H1 (cell line): ENCODE measurements around the gene MAP2K5. TPM values are rescaled to one million over a fixed set of nuclear protein-coding genes. Genes with fewer than 3 reads are reported as not detected.

Source experiments
- CTCF ChIA-PET: fragments of 300-600 bp; sonication (Branson Sonifier 250); formaldehyde crosslinking; loops from one replicate; lab custom pipeline; 2021; ENCODE audit not compliant: partially characterized antibody; lab: Charles Lee
- POLR2A ChIA-PET: fragments of 300-600 bp; sonication (Branson Sonifier 250); formaldehyde crosslinking; loops from one replicate; lab custom pipeline; 2021; ENCODE audit warnings: inconsistent platforms; ENCODE audit not compliant: partially characterized antibody; lab: Charles Lee
- DNase-seq, 2 experiments: peaks; one replicate each; pipeline versions ENCODE4 v3.0.0 to v3.0.0-alpha.2; 2010 to 2022; ENCODE audit warnings: low spot score in 2 of 2, low read depth in 1 of 2, mixed read lengths in 1 of 2
- FAIRE-seq: peaks from 2 replicates; lab custom pipeline; 2011; peaks lifted over from hg19 to GRCh38; lab: Jason Lieb, UNC
- H2AFZ ChIP-seq: 2 replicates; pipeline ENCODE4 v1.8.1; 2012; ENCODE audit warnings: low read length, inconsistent platforms
- H2AK5ac ChIP-seq: 2 replicates; pipeline ENCODE4 v1.6.1; 2013; ENCODE audit warnings: low read depth, low read length
- H2BK120ac ChIP-seq: replicated peaks from 2 replicates; pipeline ENCODE3; 2013; ENCODE audit warnings: low read depth, low read length, inconsistent platforms
- H2BK12ac ChIP-seq: 2 replicates; pipeline ENCODE4 v1.6.1; 2013; ENCODE audit warnings: low read depth, low read length
- H2BK15ac ChIP-seq: 2 replicates; pipeline ENCODE4 v1.6.1; 2013; ENCODE audit warnings: low read length
- H2BK20ac ChIP-seq: 2 replicates; pipeline ENCODE4 v1.6.1; 2013; ENCODE audit warnings: low read length
- H2BK5ac ChIP-seq: 2 replicates; pipeline ENCODE4 v1.6.1; 2013; ENCODE audit warnings: low read depth, low read length
- H3K14ac ChIP-seq: 2 replicates; pipeline ENCODE4 v1.6.1; 2013; ENCODE audit warnings: inconsistent platforms; ENCODE audit not compliant: insufficient read length
- H3K18ac ChIP-seq: 2 replicates; pipeline ENCODE4 v1.6.1; 2013; ENCODE audit warnings: low read length; ENCODE audit errors: extremely low read depth
- H3K23ac ChIP-seq: 2 replicates; pipeline ENCODE4 v1.6.1; 2013; ENCODE audit warnings: inconsistent platforms; ENCODE audit not compliant: insufficient read length
- H3K23me2 ChIP-seq: 2 replicates; pipeline ENCODE4 v1.6.1; 2013; ENCODE audit warnings: low read depth, low read length
- H3K27ac ChIP-seq: 2 replicates; pipeline ENCODE4 v1.6.1; 2011; ENCODE audit warnings: low read depth, low read length, inconsistent platforms
- H3K27me3 ChIP-seq, 4 experiments: replicated peaks in 1 of 4; 1 replicate in 1 of 4; 2 replicates in 3 of 4; pipeline versions ENCODE4 v1.6.1 to v1.8.1; 2011 to 2013; ENCODE audit warnings: low read length in 3 of 4, mild to moderate bottlenecking in 3 of 4, inconsistent platforms in 2 of 4, mixed read lengths in 2 of 4, moderate library complexity in 1 of 4; ENCODE audit not compliant: control insufficient read depth in 3 of 4, insufficient read depth in 3 of 4; ENCODE audit errors: extremely low read depth in 1 of 4
- H3K36me3 ChIP-seq, 4 experiments: 2 replicates each; pipeline versions ENCODE4 v1.6.1 to v1.8.1; 2011 to 2013; ENCODE audit warnings: mild to moderate bottlenecking in 4 of 4, low read length in 3 of 4, moderate library complexity in 2 of 4, control low read depth in 1 of 4, inconsistent platforms in 1 of 4; ENCODE audit not compliant: insufficient read depth in 4 of 4, control insufficient read depth in 2 of 4
- H3K4ac ChIP-seq: replicated peaks from 2 replicates; pipeline ENCODE3; 2013; ENCODE audit warnings: low read length, low read depth, mixed read lengths, inconsistent platforms; ENCODE audit not compliant: insufficient read length
- H3K4me1 ChIP-seq, 4 experiments: replicated peaks in 1 of 4; 1 replicate in 1 of 4; 2 replicates in 3 of 4; pipeline versions ENCODE4 v1.6.1 to v1.8.1; 2011 to 2013; ENCODE audit warnings: low read length in 3 of 4, inconsistent platforms in 2 of 4, mixed read lengths in 1 of 4; ENCODE audit not compliant: insufficient read depth in 4 of 4, control insufficient read depth in 3 of 4
- H3K4me2 ChIP-seq, 2 experiments: 2 replicates each; pipeline versions ENCODE4 v1.6.1 to v1.8.1; 2011 to 2013; ENCODE audit warnings: low read depth in 2 of 2, low read length in 2 of 2, control low read depth in 1 of 2, inconsistent platforms in 1 of 2, mild to moderate bottlenecking in 1 of 2; ENCODE audit not compliant: insufficient read depth in 1 of 2
- H3K4me3 ChIP-seq, 4 experiments: fragments of 200-600, 300-600 bp in 1 of 4; sonication (generic), shearing (Covaris generic), sonication (Bioruptor Twin) in 1 of 4; 2 replicates each; pipeline versions ENCODE4 v1.5.1 to v1.8.1; 2011 to 2016; ENCODE audit warnings: low read length in 4 of 4, low read depth in 3 of 4, control low read depth in 2 of 4, inconsistent platforms in 2 of 4, mild to moderate bottlenecking in 2 of 4, mixed read lengths in 1 of 4, moderate library complexity in 1 of 4; ENCODE audit not compliant: insufficient read depth in 2 of 4; ENCODE audit errors: extremely low read depth in 1 of 4
- H3K56ac ChIP-seq: replicated peaks from 2 replicates; pipeline ENCODE3; 2013; ENCODE audit warnings: low read depth, mild to moderate bottlenecking, mixed read lengths, low read length, inconsistent platforms; ENCODE audit not compliant: insufficient read length
- H3K79me1 ChIP-seq: 2 replicates; pipeline ENCODE4 v1.6.1; 2013; ENCODE audit warnings: low read depth, low read length, control low read depth
- H3K79me2 ChIP-seq, 2 experiments: 2 replicates each; pipeline versions ENCODE4 v1.6.1 to v1.8.1; 2012 to 2013; ENCODE audit warnings: low read length in 2 of 2, mild to moderate bottlenecking in 2 of 2, inconsistent platforms in 1 of 2; ENCODE audit not compliant: insufficient read depth in 2 of 2, control insufficient read depth in 1 of 2
- H3K9ac ChIP-seq, 4 experiments: replicated peaks in 1 of 4; 1 replicate in 1 of 4; 2 replicates in 3 of 4; pipeline versions ENCODE4 v1.6.1 to v1.8.1; 2011 to 2013; ENCODE audit warnings: low read depth in 3 of 4, low read length in 3 of 4, control low read depth in 2 of 4, mild to moderate bottlenecking in 2 of 4, moderate library complexity in 2 of 4, inconsistent platforms in 1 of 4; ENCODE audit errors: extremely low read depth in 1 of 4
- H3K9me3 ChIP-seq, 2 experiments: 2 replicates each; pipeline versions ENCODE4 v1.6.1 to v1.8.1; 2012 to 2013; ENCODE audit warnings: mild to moderate bottlenecking in 2 of 2, moderate library complexity in 2 of 2, control low read depth in 1 of 2, inconsistent platforms in 1 of 2, low read depth in 1 of 2, low read length in 1 of 2, mixed read lengths in 1 of 2; ENCODE audit not compliant: insufficient read depth in 2 of 2
- H4K20me1 ChIP-seq, 2 experiments: replicated peaks in 1 of 2; 2 replicates each; pipeline versions ENCODE3 to v1.8.1; 2011 to 2013; ENCODE audit warnings: inconsistent platforms in 2 of 2, low read length in 2 of 2, mild to moderate bottlenecking in 1 of 2; ENCODE audit not compliant: insufficient read depth in 2 of 2, control insufficient read depth in 1 of 2
- H4K5ac ChIP-seq: 2 replicates; pipeline ENCODE4 v1.6.1; 2013; ENCODE audit warnings: low read length, low read depth, mixed read lengths, inconsistent platforms; ENCODE audit not compliant: insufficient read length
- H4K8ac ChIP-seq: 2 replicates; pipeline ENCODE4 v1.8.0; 2013; ENCODE audit warnings: mild to moderate bottlenecking, moderate library complexity, low read length, inconsistent platforms; ENCODE audit not compliant: insufficient read depth; ENCODE audit errors: extremely low read depth
- H4K91ac ChIP-seq: replicated peaks from 2 replicates; pipeline ENCODE3; 2013; ENCODE audit warnings: low read length, mixed read lengths, inconsistent platforms; ENCODE audit not compliant: insufficient read length
- CHD1 ChIP-seq: IDR thresholded peaks from 2 replicates; pipeline ENCODE4 v1.6.1; 2012; ENCODE audit warnings: low read depth, low read length, improper control_type of control experiment
- EZH2 ChIP-seq: fragments of 200-600 bp; sonication (generic); IDR thresholded peaks from 2 replicates; pipeline ENCODE4 v1.7.1; 2012; ENCODE audit warnings: low read depth, mild to moderate bottlenecking, moderate library complexity, low read length, inconsistent platforms; ENCODE audit not compliant: severe bottlenecking
- KDM1A ChIP-seq: fragments of 200-600, 300-600 bp; sonication (generic); IDR thresholded peaks from 2 replicates; pipeline ENCODE4 v1.7.1; 2016; ENCODE audit warnings: mild to moderate bottlenecking, low read length, borderline replicate concordance
- KDM4A ChIP-seq: IDR thresholded peaks from one replicate; pipeline ENCODE4 v1.7.1; 2012; ENCODE audit warnings: low read depth, mild to moderate bottlenecking, moderate library complexity, low read length, inconsistent platforms; ENCODE audit not compliant: severe bottlenecking
- MAFK ChIP-seq: IDR thresholded peaks from 2 replicates; pipeline ENCODE4 v1.6.1; 2012; ENCODE audit warnings: low read depth, mild to moderate bottlenecking, improper control_type of control experiment, low read length
- NRF1 ChIP-seq: IDR thresholded peaks from 2 replicates; pipeline ENCODE4 v1.6.1; 2011; ENCODE audit warnings: mild to moderate bottlenecking, low read depth, low read length, improper control_type of control experiment
- RBBP5 ChIP-seq: IDR thresholded peaks from 2 replicates; pipeline ENCODE4 v1.7.1; 2012; ENCODE audit warnings: low read depth, mild to moderate bottlenecking, inconsistent platforms, low read length, moderate library complexity, borderline replicate concordance
- RXRA ChIP-seq: IDR thresholded peaks from 2 replicates; pipeline ENCODE4 v1.6.1; 2011; ENCODE audit warnings: low read depth, mild to moderate bottlenecking, low read length, moderate library complexity; ENCODE audit not compliant: insufficient read depth
- SIRT6 ChIP-seq: IDR thresholded peaks from one replicate; pipeline ENCODE4 v1.7.1; 2012; ENCODE audit warnings: low read length, inconsistent platforms
- WGBS, 2 experiments: shearing (Covaris generic) in 1 of 2; methylation state at CpG; one replicate each; pipeline versions ENCODE4 v1.1.6 to v1.1.7; 2013 to 2015; ENCODE audit warnings: low lambda C conversion rate in 2 of 2, mixed read lengths in 2 of 2, inconsistent platforms in 1 of 2, low coverage in 1 of 2, missing lambda C conversion rate in 1 of 2; ENCODE audit not compliant: insufficient replicate concordance in 2 of 2, insufficient coverage in 1 of 2, insufficient read length in 1 of 2; ENCODE audit errors: extremely low coverage in 1 of 2, missing lambda C conversion rate in 1 of 2; 5-methylcytosine and 5-hydroxymethylcytosine counted together
- polyA plus RNA-seq, 7 experiments: library from polyadenylated mRNA; depleted of rRNA in 3 of 7; stranded (reverse) in 5 of 7; unstranded in 2 of 7; fragments of >200 nt in 5 of 7; fragments of 200-250 nt in 2 of 7; gene quantifications; 1 replicate in 5 of 7; 2 replicates in 1 of 7; 4 replicates in 1 of 7; pipeline versions ENCODE4 v1.2.1 to v1.2.3, GENCODE V29; 2011 to 2013; ENCODE audit warnings: missing spikeins in 2 of 7, mixed read lengths in 2 of 7
- total RNA-seq: library from RNA; stranded (reverse); fragmentation: NEBNext Ultra II Directional; extraction: Animal tissue kit (Norgen Biotek cat#: 25700); gene quantifications from 2 replicates; pipeline ENCODE4 v1.2.1, GENCODE V29; 2021
- TF ChIP-seq, protein P1 (sequence below): IDR thresholded peaks from 2 replicates; pipeline ENCODE4 v1.6.1; 2011; ENCODE audit warnings: low read depth, mild to moderate bottlenecking, low read length; ENCODE audit not compliant: insufficient read depth

Gene MAP2K5
- total and polyA plus RNA-seq, 2 of the 8 experiments (the other 6 are each of a cell fraction or from before 2014, with no cell fraction given), result 4.4 to 15.8 TPM

DNA sequence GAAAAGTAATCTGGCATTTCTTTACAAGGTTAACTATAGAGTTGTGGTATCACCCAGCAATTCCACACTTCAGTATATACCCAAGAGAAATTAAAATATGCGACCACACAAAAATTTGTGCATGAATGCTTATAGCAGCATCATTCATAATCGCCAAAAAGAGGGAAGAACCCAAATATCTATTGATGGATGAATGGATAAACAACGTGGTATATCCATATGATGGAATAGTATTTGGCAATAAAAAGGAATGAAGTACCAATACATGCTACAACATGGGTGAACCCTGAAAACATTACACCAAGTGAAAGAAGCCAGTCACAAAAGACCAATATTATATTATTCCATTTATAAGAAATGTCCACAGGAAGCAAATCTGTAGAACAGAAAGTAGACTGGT, 274.2 kb downstream of the MAP2K5 start:
- H3K79me2 ChIP-seq, result no peaks in the 10 kb centered on the region
- peaks cover 1% of the 10 kb centered on the region; the same call in 1 of the 2 replicates for H3K23me2 ChIP-seq
- H2BK120ac ChIP-seq, result no peak overlapping the region
- no peak overlapping the region for H4K5ac ChIP-seq
- TF ChIP-seq EZH2, result no peak
- no peak for TF ChIP-seq CHD1
- TF ChIP-seq MAFK, result no peak
- TF ChIP-seq, protein P1, sequence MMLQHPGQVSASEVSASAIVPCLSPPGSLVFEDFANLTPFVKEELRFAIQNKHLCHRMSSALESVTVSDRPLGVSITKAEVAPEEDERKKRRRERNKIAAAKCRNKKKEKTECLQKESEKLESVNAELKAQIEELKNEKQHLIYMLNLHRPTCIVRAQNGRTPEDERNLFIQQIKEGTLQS, result no peak
- no peak for TF ChIP-seq RBBP5
- no peak for TF ChIP-seq NRF1
- TF ChIP-seq RXRA, result no peak
- no peak for TF ChIP-seq KDM4A
- TF ChIP-seq SIRT6, result no peak
- TF ChIP-seq KDM1A, result no peak
- H2AFZ ChIP-seq, result no peak overlapping the region
- WGBS, 2 experiments, result 73% methylated on average over 3 of the region's 3 CpGs; no CpG with 5 or more reads in 1 of the 2 experiments
- no peak overlapping the region for H2BK15ac ChIP-seq
- no peak overlapping the region for H3K4ac ChIP-seq
- no peak overlapping the region for H3K27ac ChIP-seq
- no peak overlapping the region for H3K9ac ChIP-seq
- H4K20me1 ChIP-seq, result peaks cover 9 to 11% of the 10 kb centered on the region in 2 experiments
- no peak overlapping the region for H3K4me3 ChIP-seq
- H3K18ac ChIP-seq, result no peak overlapping the region
- H3K4me2 ChIP-seq, result no peak overlapping the region
- H3K56ac ChIP-seq, result no peak overlapping the region
- H3K36me3 ChIP-seq, result no peaks in the 10 kb centered on the region
- no peak overlapping the region for H2BK12ac ChIP-seq
- H2AK5ac ChIP-seq, result no peak overlapping the region
- no peak overlapping the region for H4K8ac ChIP-seq
- no peak for DNase-seq
- no peaks in the 10 kb centered on the region for H3K9me3 ChIP-seq
- ChIA-PET CTCF (no interaction called here), POLR2A (no interaction called here)
- no peak overlapping the region for H2BK20ac ChIP-seq
- H3K23ac ChIP-seq, result no peak overlapping the region
- no peaks in the 10 kb centered on the region; the same call in 1 of the 2 replicates for H3K79me1 ChIP-seq
- peaks cover 30 to 42% (median 41%) of the 10 kb centered on the region in 4 experiments for H3K27me3 ChIP-seq
- H2BK5ac ChIP-seq, result no peak overlapping the region
- no peak for FAIRE-seq
- H4K91ac ChIP-seq, result no peak overlapping the region
- peaks cover 0 to 21% (median 16%) of the 10 kb centered on the region in 4 experiments; a peak in 6 of 7 replicates for H3K4me1 ChIP-seq
- no peak overlapping the region for H3K14ac ChIP-seq
